ENCODE data around the gene JDP2.

Gene JDP2

GRCh38 chr14:75411214-75411540, 16.6 kb upstream of the JDP2 start:
- DNase-seq, result no peak

DNA sequence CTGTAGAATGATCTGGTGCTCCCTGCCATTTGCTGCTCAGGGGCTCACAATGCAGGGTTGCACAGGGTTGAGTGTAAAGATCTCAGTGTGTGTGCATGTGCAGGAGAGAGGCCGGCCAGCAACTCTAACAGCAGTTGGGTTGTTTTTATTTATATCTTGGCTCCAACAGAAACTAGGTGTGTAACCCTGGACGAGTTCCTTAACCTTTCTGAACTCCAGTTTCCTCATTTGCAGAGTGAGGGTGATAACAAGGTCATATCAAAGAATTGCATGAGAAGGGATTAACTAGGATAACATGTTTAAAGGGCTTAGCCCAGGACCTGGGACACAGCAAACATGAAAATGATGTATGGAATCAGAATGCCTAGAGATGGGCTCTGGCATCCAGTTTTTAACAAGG, 14.8 kb upstream of the JDP2 start:
- no peak for DNase-seq

GRCh38 chr14:75417674-75418073, 10.1 kb upstream of the JDP2 start:
- no peak for DNase-seq

- DNase-seq, result no peak
Observed at GRCh38 chr14:75418850-75419768, 8.7 kb upstream of the JDP2 start.

- no peak for DNase-seq
Observed at GRCh38 chr14:75422169-75422568, 5.7 kb upstream of the JDP2 start.

DNA sequence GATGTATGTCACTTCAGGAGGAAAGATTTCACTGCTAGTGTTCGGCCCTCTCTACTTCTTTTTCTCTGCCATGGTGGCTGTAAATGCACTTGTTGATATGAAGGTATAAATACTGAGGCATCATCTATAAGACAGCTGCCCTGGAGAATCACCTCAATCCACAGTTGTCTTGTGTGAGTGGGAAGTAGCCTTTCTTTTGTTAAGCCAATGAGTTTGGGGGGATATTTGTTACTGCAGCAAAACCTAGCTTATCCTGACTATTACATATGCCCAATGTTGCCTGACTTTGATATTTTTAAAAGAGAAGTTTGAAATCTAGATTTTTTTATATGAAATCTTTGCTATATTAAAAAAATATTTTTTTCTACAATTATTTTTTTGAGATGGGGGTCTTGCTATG, 3.3 kb upstream of the JDP2 start:
- no peak for DNase-seq

DNA sequence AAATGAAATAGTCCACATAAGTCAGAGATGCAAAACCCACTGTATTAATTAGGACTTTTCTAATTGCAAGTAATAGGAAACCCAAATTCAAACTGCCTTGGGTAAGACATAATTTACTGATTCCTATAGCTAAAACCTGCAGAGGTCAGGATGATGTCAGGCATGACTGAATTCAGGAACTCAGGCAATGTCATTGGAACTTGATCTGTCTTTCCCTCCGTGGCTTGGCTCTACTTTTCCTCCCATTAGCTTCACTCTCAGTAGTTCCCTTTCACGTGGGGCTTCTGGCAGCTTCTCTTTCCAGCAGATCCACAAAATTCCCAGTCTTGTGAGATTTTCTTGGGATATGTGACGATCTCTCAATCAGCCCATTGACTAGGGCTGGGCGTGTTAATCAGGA, 2.4 kb upstream of the JDP2 start:
- DNase-seq, result no peak

- DNase-seq, result no peak
Observed at GRCh38 chr14:75426332-75427125, 1.3 kb upstream of the JDP2 start.

- no peak for DNase-seq
Observed at GRCh38 chr14:75427126-75427481, 718 bp upstream of the JDP2 start.

DNA sequence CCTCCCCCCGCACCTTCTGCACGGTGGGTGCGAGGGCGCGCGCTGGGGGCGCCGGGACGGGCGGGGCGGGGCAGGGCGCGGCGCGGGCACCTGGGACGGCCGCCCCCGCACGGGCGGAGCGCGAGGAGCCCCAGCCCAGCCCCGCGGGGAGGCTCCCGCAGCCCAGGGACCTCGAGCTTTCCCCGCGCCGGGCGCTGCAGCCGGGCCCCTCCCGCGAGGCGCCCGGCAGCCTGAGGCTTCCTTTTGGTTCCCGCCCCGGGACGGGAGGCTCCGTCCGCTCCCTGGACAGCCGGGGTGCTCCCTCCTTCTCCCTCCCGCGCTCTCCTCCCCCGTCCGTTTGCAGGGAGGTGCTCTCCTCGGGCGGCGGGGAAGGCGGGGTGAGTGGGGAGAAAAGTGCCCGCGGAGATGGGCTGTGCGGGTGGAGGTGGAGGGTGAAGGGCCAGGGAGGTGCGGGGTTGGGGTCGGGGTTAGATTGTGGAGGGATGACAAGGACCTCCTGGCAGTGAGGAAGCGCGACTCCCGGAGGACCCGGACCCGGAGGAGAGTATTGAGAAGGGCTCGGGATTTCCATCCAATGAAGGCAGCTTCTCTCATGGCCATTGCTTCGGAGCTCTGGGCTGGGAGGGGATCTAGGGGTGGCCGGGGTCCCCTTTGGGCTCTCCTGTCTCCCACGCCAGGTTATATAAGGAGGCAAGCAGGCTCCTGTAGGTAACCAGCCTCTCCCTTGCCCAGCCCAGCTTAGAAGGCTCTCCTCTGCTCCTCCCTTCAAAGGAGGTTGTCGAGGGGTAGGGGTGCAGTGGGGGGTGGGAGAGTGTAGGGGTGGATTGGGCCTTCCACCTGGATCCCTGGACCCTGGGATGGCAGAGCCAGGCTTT, 645 bp downstream of the JDP2 start:
- DNase-seq, result no peak

GRCh38 chr14:75429562-75429961, 1.7 kb downstream of the JDP2 start:
- DNase-seq, result no peak

DNA sequence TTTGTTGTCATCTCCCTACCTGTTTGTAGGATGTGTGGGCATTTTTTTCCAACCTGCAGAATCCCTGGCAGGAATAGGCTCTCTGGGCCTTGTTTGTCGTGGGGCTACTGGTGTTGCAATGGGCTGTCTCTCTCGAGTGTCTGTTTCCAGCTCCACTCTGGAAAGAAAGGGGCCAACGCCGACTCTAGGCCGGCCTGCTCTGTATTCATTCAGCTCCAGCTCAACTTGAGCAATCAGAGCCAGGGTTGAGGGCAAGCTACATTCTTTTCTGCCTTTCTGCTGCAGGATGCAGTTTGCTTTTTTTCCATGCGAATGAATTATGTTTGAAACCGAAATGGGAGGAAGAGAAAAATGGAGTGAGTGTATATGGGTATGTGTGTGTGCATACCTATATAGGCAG, 2.3 kb downstream of the JDP2 start:
- DNase-seq, result no peak

- DNase-seq, result no peak
Observed at GRCh38 chr14:75430526-75430925, 2.7 kb downstream of the JDP2 start.

DNA sequence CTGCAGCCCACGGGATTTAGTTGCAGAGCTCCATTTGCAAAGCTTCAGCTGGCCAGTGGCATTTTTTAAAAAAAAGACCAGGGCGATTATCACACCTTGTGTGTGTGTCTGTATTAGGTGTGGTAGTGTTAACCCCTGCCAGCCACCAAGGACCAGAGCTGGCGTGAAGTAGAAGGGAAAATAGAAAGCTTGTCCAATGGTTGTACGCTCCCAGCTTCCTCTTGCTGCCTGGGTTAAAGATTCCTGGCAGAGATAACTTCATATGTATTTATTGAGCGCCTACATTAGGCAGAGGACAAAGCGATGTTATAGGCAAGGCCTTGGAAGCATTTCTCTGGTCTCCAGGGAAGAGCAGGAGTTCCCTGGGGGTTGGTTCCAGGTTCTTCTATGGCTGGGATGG, 3.2 kb downstream of the JDP2 start:
- DNase-seq, result no peak

- DNase-seq, result no peak
Observed at GRCh38 chr14:75431827-75432226, 4.0 kb downstream of the JDP2 start.

GRCh38 chr14:75432411-75432810, 4.6 kb downstream of the JDP2 start:
- DNase-seq, result no peak

DNA sequence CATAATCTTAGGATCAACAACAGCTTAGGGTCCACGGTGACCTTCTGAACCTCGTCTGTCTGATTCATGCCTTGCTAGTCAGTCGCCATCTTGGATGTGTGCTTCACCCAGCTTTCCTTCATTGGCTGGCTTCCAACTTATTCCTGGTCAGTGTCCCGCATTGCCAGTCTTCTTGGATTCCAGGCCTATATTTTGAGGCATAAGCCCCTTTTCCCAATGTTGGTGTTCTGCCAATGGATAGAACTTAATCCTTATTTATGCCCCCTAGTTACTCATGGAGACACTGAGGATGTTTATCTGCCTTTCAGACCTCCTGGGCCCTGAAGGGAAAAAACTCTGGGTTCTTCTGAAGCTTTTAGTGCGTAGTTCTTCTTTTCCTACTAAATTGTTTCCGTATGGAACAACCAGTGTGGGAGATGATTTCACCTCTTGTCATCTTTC, 5.8 kb downstream of the JDP2 start:
- no peak for DNase-seq

DNA sequence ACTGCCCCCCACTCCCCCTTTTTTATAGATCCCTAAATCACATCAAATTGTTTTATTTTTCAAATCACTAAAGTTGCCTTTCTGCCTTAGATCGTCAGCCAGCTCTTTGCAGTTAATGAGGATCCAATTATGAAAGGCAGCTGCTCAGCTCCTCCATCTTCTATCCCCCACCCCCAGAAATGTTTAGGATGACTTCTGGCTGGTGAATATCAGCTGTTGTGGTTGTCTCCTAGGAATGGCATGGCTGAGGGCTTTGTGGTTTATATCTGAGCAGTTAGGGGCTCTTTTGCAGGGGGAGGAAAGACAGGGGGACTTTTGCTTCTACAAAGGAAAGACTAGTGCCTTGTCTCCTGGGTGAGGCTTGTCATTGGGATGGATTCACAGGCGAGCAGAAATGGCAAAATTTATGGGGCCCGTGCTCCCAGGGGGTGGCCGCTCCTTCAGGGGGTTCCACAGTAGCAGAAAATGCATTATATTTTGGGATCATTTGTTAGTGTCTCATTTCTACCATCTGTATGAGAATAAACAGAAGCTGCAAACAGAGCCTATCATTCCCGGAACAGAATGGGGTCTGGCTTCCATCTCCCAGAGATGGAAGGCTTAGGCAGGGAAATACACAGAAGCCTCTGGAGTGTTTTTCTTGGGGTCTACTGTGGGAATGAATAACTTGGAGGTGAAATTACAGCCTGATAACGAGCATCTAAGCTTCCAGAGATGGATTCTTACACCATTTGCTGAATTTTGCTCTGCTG, 6.5 kb downstream of the JDP2 start:
- DNase-seq, result no peak

DNA sequence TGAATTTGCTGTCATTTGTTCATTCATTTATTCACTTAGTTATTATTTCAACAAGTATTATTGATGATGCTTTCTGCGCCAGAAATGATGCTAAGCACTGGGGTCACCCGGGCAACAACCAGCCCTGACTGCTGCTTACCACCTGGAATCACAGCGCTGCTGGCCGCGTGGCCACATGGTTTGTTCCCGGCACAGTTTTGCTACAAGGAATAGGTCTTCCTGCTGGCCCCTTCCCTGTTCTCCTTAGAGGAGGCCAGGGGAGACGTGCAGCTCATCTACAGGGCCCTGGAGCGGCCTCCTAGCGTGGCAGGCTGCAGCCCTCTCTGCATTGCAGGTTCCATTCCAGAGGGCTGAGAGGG, 7.0 kb downstream of the JDP2 start:
- DNase-seq, result no peak

DNA sequence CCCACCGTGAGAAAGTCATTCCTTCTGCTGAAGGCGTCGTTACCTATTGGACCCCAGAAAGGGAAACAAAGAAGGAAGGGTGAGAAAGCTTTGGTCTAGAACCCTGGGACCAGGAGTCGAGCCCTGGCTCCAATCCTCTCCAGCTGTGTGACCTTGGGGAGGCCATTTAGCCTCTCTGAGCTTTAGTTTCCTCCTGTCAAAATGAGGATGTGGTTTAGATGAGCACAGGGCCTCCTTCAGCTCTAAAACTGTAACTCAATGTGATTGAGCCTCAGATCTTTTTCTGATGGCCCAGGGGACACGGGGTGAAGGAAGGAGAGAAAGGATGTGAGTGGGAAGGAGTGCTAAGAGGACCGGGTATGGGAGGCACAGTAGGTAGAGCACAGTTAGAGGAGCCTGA, 7.7 kb downstream of the JDP2 start:
- no peak for DNase-seq

- DNase-seq, result no peak
Observed at GRCh38 chr14:75437201-75438143, 9.7 kb downstream of the JDP2 start.

Data from GOT3 (cell line).